Glutamatergic neuron (in vitro differentiated cells): ENCODE measurements around the gene PLEKHA7. TPM values are rescaled to one million over a fixed set of nuclear protein-coding genes. Genes with fewer than 3 reads are reported as not detected.

Experiments used
- DNase-seq: peaks from one replicate; pipeline ENCODE4 v3.0.0; 2022
- H3K27ac Mint-ChIP-seq: one replicate; pipeline ENCODE4 v1.8.0; 2020; ENCODE audit warnings: mild to moderate bottlenecking, mixed read lengths, inconsistent platforms; ENCODE audit not compliant: unreplicated experiment
- H3K27me3 Mint-ChIP-seq: one replicate; pipeline ENCODE4 v1.8.0; 2020; ENCODE audit warnings: mild to moderate bottlenecking, moderate library complexity, mixed read lengths, inconsistent platforms; ENCODE audit not compliant: unreplicated experiment
- H3K36me3 Mint-ChIP-seq: one replicate; pipeline ENCODE4 v1.8.0; 2020; ENCODE audit warnings: mild to moderate bottlenecking, mixed read lengths, inconsistent platforms; ENCODE audit not compliant: unreplicated experiment
- H3K4me1 Mint-ChIP-seq: one replicate; pipeline ENCODE4 v1.8.0; 2020; ENCODE audit warnings: mild to moderate bottlenecking, low read depth, mixed read lengths, inconsistent platforms; ENCODE audit not compliant: unreplicated experiment
- H3K4me3 Mint-ChIP-seq: one replicate; pipeline ENCODE4 v1.8.0; 2020; ENCODE audit warnings: mild to moderate bottlenecking, mixed read lengths, inconsistent platforms; ENCODE audit not compliant: unreplicated experiment
- H3K9me3 Mint-ChIP-seq: one replicate; pipeline ENCODE4 v1.8.0; 2020; ENCODE audit warnings: mild to moderate bottlenecking, moderate library complexity, mixed read lengths, inconsistent platforms; ENCODE audit not compliant: unreplicated experiment
- CTCF ChIP-seq: fragments of 200-600 bp; sonication (generic); IDR thresholded peaks from one replicate; pipeline ENCODE4 v1.5.0; 2021; ENCODE audit not compliant: partially characterized antibody, unreplicated experiment
- total RNA-seq: library from RNA; stranded (reverse); fragmentation: NEBNext Ultra II Directional; extraction: Animal tissue kit (Norgen Biotek cat#: 25700); gene quantifications from one replicate; pipeline ENCODE4 v1.2.1, GENCODE V29; 2021; ENCODE audit not compliant: unreplicated experiment

The PLEKHA7 gene
- total RNA-seq, 1 donor from 2014 or later: 5.7 TPM

GRCh38 chr11:16897470-16898061 lies 116.6 kb downstream of the PLEKHA7 start:
- H3K27me3 Mint-ChIP-seq: peaks cover 3% of the 10 kb centered on the region
- H3K36me3 Mint-ChIP-seq: no peaks in the 10 kb centered on the region
- no peak for DNase-seq
- no peaks in the 10 kb centered on the region for H3K9me3 Mint-ChIP-seq
- peak overlapping the region; percentile 21 for H3K4me3 Mint-ChIP-seq
- H3K4me1 Mint-ChIP-seq: peaks cover 8% of the 10 kb centered on the region
- TF ChIP-seq CTCF: no peak
- H3K27ac Mint-ChIP-seq: no peak overlapping the region

GRCh38 chr11:16896729-16897469 lies 117.3 kb downstream of the PLEKHA7 start:
- Mint-ChIP-seq H3K4me3 (peak overlapping the region; percentile 21), H3K4me1 (peaks cover 8% of the 10 kb centered on the region), H3K27me3 (peaks cover 4% of the 10 kb centered on the region), H3K27ac (no peak overlapping the region), H3K9me3 (no peaks in the 10 kb centered on the region), H3K36me3 (no peaks in the 10 kb centered on the region)
- no peak for DNase-seq
- TF ChIP-seq CTCF: no peak

GRCh38 chr11:16895306-16895705 lies 118.9 kb downstream of the PLEKHA7 start:
- peaks cover 2% of the 10 kb centered on the region for H3K36me3 Mint-ChIP-seq
- no peak overlapping the region for H3K4me3 Mint-ChIP-seq
- H3K4me1 Mint-ChIP-seq: peaks cover 8% of the 10 kb centered on the region
- DNase-seq: no peak
- no peaks in the 10 kb centered on the region for H3K9me3 Mint-ChIP-seq
- H3K27ac Mint-ChIP-seq: no peak overlapping the region
- H3K27me3 Mint-ChIP-seq: peaks cover 4% of the 10 kb centered on the region
- TF ChIP-seq CTCF: no peak

- TF ChIP-seq CTCF: no peak
- DNase-seq: no peak
- Mint-ChIP-seq H3K4me1 (peaks cover 8% of the 10 kb centered on the region), H3K27ac (no peak overlapping the region), H3K36me3 (peaks cover 13% of the 10 kb centered on the region), H3K4me3 (no peak overlapping the region), H3K9me3 (peaks cover 4% of the 10 kb centered on the region), H3K27me3 (peaks cover 4% of the 10 kb centered on the region)
These were observed 120.7 kb downstream of the PLEKHA7 start for GRCh38 chr11:16893456-16894066.

- Mint-ChIP-seq H3K9me3 (peaks cover 6% of the 10 kb centered on the region), H3K27ac (no peak overlapping the region), H3K4me3 (no peak overlapping the region), H3K36me3 (peaks cover 14% of the 10 kb centered on the region), H3K27me3 (peaks cover 6% of the 10 kb centered on the region), H3K4me1 (no peaks in the 10 kb centered on the region)
- DNase-seq: no peak
- TF ChIP-seq CTCF: no peak
These were observed 122.2 kb downstream of the PLEKHA7 start for GRCh38 chr11:16891964-16892363.
